OCI-LY3 (cell line): ENCODE measurements around the gene SLC26A11.

ENCODE experiments used
- EZH2phosphoT487 ChIP-seq: fragments of 200-600 bp; shearing (Covaris generic); IDR thresholded peaks from 2 replicates; pipeline ENCODE4 v1.6.1; 2018; ENCODE audit warnings: antibody characterized with exemption, mixed run types, low read depth
- TF ChIP-seq, protein P1 (sequence below): fragments of 200-600, 300-600 bp; sonication (generic); IDR thresholded peaks from 2 replicates; pipeline ENCODE4 v1.5.1; 2014; ENCODE audit warnings: antibody characterized with exemption, low read length, low read depth

DNA sequence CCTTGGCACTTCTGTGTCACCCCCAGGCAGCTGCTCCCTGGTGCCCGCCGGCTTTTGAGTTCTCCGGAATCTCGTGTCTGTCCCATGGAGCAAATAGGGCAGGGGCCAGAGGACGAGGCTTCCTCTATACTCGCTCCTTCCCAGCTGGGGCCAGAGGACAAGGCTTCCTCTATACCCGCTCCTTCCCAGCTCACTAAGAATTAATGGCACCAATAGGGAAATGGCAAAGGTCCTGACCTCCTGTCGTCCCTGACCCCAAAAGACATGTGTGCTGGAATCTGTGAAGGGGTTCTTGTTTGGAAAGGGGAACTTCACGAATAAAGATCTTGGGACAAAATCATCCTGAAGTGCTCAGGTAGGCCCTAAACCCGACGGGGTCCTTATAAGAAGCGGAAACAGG, 7.7 kb upstream of the SLC26A11 start:
- TF ChIP-seq, protein P1, sequence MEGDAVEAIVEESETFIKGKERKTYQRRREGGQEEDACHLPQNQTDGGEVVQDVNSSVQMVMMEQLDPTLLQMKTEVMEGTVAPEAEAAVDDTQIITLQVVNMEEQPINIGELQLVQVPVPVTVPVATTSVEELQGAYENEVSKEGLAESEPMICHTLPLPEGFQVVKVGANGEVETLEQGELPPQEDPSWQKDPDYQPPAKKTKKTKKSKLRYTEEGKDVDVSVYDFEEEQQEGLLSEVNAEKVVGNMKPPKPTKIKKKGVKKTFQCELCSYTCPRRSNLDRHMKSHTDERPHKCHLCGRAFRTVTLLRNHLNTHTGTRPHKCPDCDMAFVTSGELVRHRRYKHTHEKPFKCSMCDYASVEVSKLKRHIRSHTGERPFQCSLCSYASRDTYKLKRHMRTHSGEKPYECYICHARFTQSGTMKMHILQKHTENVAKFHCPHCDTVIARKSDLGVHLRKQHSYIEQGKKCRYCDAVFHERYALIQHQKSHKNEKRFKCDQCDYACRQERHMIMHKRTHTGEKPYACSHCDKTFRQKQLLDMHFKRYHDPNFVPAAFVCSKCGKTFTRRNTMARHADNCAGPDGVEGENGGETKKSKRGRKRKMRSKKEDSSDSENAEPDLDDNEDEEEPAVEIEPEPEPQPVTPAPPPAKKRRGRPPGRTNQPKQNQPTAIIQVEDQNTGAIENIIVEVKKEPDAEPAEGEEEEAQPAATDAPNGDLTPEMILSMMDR, result no peak
- TF ChIP-seq EZH2phosphoT487, result no peak
